HG02642 (cell line): ENCODE measurements around the gene HAP1.
"Not testable (repeated sequence)": the region's sequence is repeated elsewhere in the genome, so short reads cannot be mapped to it uniquely, and the experiment has no call there.

Experiments used
- ATAC-seq: cut with Tn5 transposase; IDR thresholded peaks from one replicate; pipeline ENCODE4 v1.9.1; 2021; ENCODE audit warnings: mild to moderate bottlenecking; ENCODE audit not compliant: unreplicated experiment, poor library complexity

HAP1 gene

GRCh38 chr17:41678907-41679739 lies 55.3 kb downstream of the HAP1 start:
- ATAC-seq = peak; percentile 57

GRCh38 chr17:41678411-41678906 lies 56.0 kb downstream of the HAP1 start:
- no peak for ATAC-seq

GRCh38 chr17:41676058-41676419 lies 58.4 kb downstream of the HAP1 start:
- no peak for ATAC-seq

- not testable (repeated sequence) for ATAC-seq
These were observed 59.0 kb downstream of the HAP1 start for GRCh38 chr17:41675157-41676057.
